GM18517 (cell line): ENCODE data around the gene FBXO7.
A peak's percentile ranks its signal among the peaks of the same experiment; 100 is the strongest.
"Not testable (repeated sequence)": the region's sequence is repeated elsewhere in the genome, so short reads cannot be mapped to it uniquely, and the experiment has no call there.

ENCODE experiments used
- ATAC-seq: cut with Tn5 transposase; IDR thresholded peaks from one replicate; pipeline ENCODE4 v1.9.1; 2021; ENCODE audit warnings: mild to moderate bottlenecking, moderate library complexity; ENCODE audit not compliant: unreplicated experiment

FBXO7 gene

GRCh38 chr22:32474635-32475467 lies at the start of gene FBXO7:
Gene FBXO7 (plus strand): TSS chr22:32474811. CDS start chr22:32475003, 192 bp downstream.
- peak; percentile 58 for ATAC-seq

- no peak for ATAC-seq
These were observed 47.7 kb upstream of the FBXO7 start for GRCh38 chr22:32426881-32427280.

GRCh38 chr22:32430352-32430751 lies 44.3 kb upstream of the FBXO7 start:
- ATAC-seq, result no peak

GRCh38 chr22:32444068-32444467 lies 30.5 kb upstream of the FBXO7 start:
- ATAC-seq, result no peak

GRCh38 chr22:32446321-32446720 lies 28.3 kb upstream of the FBXO7 start:
- ATAC-seq, result no peak

- ATAC-seq, result no peak
These were observed 25.6 kb upstream of the FBXO7 start for GRCh38 chr22:32448980-32449379.

- no peak for ATAC-seq
These were observed 17.6 kb upstream of the FBXO7 start for GRCh38 chr22:32457031-32457430.

GRCh38 chr22:32462452-32462851 lies 12.2 kb upstream of the FBXO7 start:
- no peak for ATAC-seq

GRCh38 chr22:32465661-32466060 lies 8.9 kb upstream of the FBXO7 start:
- no peak for ATAC-seq

- ATAC-seq, result no peak
These were observed 8.1 kb upstream of the FBXO7 start for GRCh38 chr22:32466496-32466895.

- no peak for ATAC-seq
These were observed 4.8 kb upstream of the FBXO7 start for GRCh38 chr22:32469799-32470212.

GRCh38 chr22:32473388-32473952 lies 1.1 kb upstream of the FBXO7 start:
- peak; percentile 43 for ATAC-seq

GRCh38 chr22:32475468-32476010 lies 928 bp downstream of the FBXO7 start:
- peak; percentile 18 for ATAC-seq

GRCh38 chr22:32476281-32477195 lies 1.9 kb downstream of the FBXO7 start:
- no peak for ATAC-seq

GRCh38 chr22:32477596-32477995 lies 3.0 kb downstream of the FBXO7 start:
- ATAC-seq, result no peak

GRCh38 chr22:32478552-32478951 lies 3.9 kb downstream of the FBXO7 start:
- ATAC-seq, result not testable (repeated sequence)

- ATAC-seq, result no peak
These were observed 4.4 kb downstream of the FBXO7 start for GRCh38 chr22:32478994-32479393.

GRCh38 chr22:32480238-32480637 lies 5.6 kb downstream of the FBXO7 start:
- ATAC-seq, result no peak

- no peak for ATAC-seq
These were observed 8.1 kb downstream of the FBXO7 start for GRCh38 chr22:32482708-32483107.

GRCh38 chr22:32486656-32487390 lies 12.2 kb downstream of the FBXO7 start:
- ATAC-seq, result no peak
